ENCODE data around the gene CNKSR1. TPM values are rescaled to one million over a fixed set of nuclear protein-coding genes. Genes with fewer than 3 reads are reported as not detected.

CNKSR1 gene
- polyA plus RNA-seq, 1 experiment: 0.05 TPM

DNA sequence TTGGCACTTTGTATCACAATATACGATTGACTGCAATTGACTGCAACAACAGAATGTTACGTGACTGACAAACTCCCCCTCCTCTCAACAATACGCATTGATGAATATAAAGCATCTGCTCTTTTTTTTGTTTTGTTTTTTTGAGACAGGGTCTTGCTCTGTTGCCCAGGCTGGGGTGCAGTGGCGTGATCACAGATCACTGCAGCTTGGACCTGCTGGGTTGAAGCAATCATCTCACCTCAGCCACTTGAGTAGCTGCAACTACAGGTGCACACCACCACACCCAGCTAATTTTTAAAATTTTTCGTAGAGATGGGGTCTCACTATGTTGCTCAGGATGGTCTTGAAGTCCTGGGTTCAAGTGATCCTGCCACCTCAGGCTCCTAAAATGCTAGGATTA lies 35.4 kb downstream of the CNKSR1 start:
- TF ChIP-seq, protein P1, sequence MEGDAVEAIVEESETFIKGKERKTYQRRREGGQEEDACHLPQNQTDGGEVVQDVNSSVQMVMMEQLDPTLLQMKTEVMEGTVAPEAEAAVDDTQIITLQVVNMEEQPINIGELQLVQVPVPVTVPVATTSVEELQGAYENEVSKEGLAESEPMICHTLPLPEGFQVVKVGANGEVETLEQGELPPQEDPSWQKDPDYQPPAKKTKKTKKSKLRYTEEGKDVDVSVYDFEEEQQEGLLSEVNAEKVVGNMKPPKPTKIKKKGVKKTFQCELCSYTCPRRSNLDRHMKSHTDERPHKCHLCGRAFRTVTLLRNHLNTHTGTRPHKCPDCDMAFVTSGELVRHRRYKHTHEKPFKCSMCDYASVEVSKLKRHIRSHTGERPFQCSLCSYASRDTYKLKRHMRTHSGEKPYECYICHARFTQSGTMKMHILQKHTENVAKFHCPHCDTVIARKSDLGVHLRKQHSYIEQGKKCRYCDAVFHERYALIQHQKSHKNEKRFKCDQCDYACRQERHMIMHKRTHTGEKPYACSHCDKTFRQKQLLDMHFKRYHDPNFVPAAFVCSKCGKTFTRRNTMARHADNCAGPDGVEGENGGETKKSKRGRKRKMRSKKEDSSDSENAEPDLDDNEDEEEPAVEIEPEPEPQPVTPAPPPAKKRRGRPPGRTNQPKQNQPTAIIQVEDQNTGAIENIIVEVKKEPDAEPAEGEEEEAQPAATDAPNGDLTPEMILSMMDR (IDR thresholded peaks at IDR 0.05; ENCODE audit: low read depth, low read length): no peak
- Histone ChIP-seq H3K27me3 (ENCODE audit: control insufficient read depth, insufficient read depth, low read length) (peaks cover 18% of the 10 kb centered on the region), H3K27ac (ENCODE audit: low read depth, low read length) (no peak overlapping the region), H3K9me3 (ENCODE audit: control insufficient read depth, insufficient read depth, low read length) (no peaks in the 10 kb centered on the region), H3K4me3 (ENCODE audit: low read depth, low read length) (no peak overlapping the region)
- ChIA-PET CTCF (interaction anchor here (0.8 to 2.3 kb wide), 4 partner anchors 21 to 204 kb away, joined by 3 to 7 read pairs (median 4); partner anchors contain the start of gene CEP85), POLR2A (no interaction called here)
- DNase-seq (ENCODE audit: low read depth, low spot score): no peak

DNA sequence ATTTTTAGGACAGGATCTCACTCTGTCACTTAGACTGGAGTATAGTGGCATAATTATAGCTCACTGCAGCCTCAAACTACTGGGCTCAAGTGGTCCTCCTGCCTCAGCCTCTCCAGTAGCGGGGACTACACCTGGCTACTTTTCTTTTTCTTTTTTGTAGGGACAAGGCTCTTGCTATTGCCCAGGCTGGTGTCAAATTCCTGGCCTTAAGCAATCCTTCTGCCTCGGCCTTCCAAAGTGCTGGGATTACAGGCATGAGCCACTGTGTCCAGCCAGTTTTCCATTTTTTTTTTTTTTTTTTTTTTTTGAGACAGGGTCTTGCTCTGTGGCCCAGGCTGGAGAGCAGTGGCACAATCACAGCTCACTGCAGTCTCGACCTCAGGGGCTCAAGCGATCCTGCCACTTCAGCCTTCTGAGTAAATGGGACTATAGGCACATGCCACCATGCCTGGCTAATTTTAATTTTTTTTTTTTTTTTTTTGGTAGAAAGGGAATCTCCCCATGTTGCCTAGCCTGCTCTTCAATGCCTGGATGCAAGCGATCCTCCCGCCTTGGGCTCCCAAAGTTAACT lies 36.1 kb downstream of the CNKSR1 start:
- CTCF ChIA-PET: interaction anchor here (0.8 to 2.3 kb wide), 4 partner anchors 20 to 204 kb away, joined by 3 to 7 read pairs (median 5); partner anchors contain the start of gene CEP85
- peaks cover 16% of the 10 kb centered on the region for H3K27me3 ChIP-seq (ENCODE audit: control insufficient read depth, insufficient read depth, low read length)
- H3K27ac ChIP-seq (ENCODE audit: low read depth, low read length): no peak overlapping the region
- H3K4me3 ChIP-seq (ENCODE audit: low read depth, low read length): no peak overlapping the region
- DNase-seq (ENCODE audit: low read depth, low spot score): no peak
- POLR2A ChIA-PET: no interaction called here
- TF ChIP-seq, protein P1 (IDR thresholded peaks at IDR 0.05; ENCODE audit: low read depth, low read length): no peak
- no peaks in the 10 kb centered on the region for H3K9me3 ChIP-seq (ENCODE audit: control insufficient read depth, insufficient read depth, low read length)

- ChIA-PET CTCF (no interaction called here), POLR2A (no interaction called here)
- Histone ChIP-seq H3K27ac (ENCODE audit: low read depth, low read length) (no peak overlapping the region), H3K27me3 (ENCODE audit: control insufficient read depth, insufficient read depth, low read length) (peaks cover 11% of the 10 kb centered on the region), H3K4me3 (ENCODE audit: low read depth, low read length) (no peak overlapping the region), H3K9me3 (ENCODE audit: control insufficient read depth, insufficient read depth, low read length) (no peaks in the 10 kb centered on the region; the same call in 1 of the 2 replicates)
- no peak for DNase-seq (ENCODE audit: low read depth, low spot score)
- TF ChIP-seq, protein P1 (IDR thresholded peaks at IDR 0.05; ENCODE audit: low read depth, low read length): no peak
Measured at GRCh38 chr1:26215246-26215645, 38.0 kb downstream of the CNKSR1 start.

GRCh38 chr1:26218906-26219494 lies 41.7 kb downstream of the CNKSR1 start:
- no peak overlapping the region for H3K4me3 ChIP-seq (ENCODE audit: low read depth, low read length)
- H3K27ac ChIP-seq (ENCODE audit: low read depth, low read length): no peak overlapping the region
- ChIA-PET POLR2A (no interaction called here), CTCF (interaction anchor here (1.7 kb wide), 1 partner anchor 75 kb away, joined by 3 read pairs; no protein-coding TSS in a partner anchor)
- TF ChIP-seq, protein P1 (IDR thresholded peaks at IDR 0.05; ENCODE audit: low read depth, low read length): no peak
- no peak for DNase-seq (ENCODE audit: low read depth, low spot score)
- H3K9me3 ChIP-seq (ENCODE audit: control insufficient read depth, insufficient read depth, low read length): no peaks in the 10 kb centered on the region; the same call in 1 of the 2 replicates
- H3K27me3 ChIP-seq (ENCODE audit: control insufficient read depth, insufficient read depth, low read length): peaks cover 15% of the 10 kb centered on the region

GRCh38 chr1:26220199-26220912 lies 43.1 kb downstream of the CNKSR1 start:
- no peak for DNase-seq (ENCODE audit: low read depth, low spot score)

More at GRCh38 chr1:26220199-26220912, 43.1 kb downstream of the CNKSR1 start:
- CTCF ChIA-PET: interaction anchor here (1.4 to 2.1 kb wide), 3 partner anchors 14 to 76 kb away, joined by 3 to 6 read pairs (median 3); partner anchors contain the start of genes CEP85 and ZNF593
- POLR2A ChIA-PET: no interaction called here
- TF ChIP-seq, protein P1 (IDR thresholded peaks at IDR 0.05; ENCODE audit: low read depth, low read length): no peak
- H3K9me3 ChIP-seq (ENCODE audit: control insufficient read depth, insufficient read depth, low read length): no peaks in the 10 kb centered on the region; the same call in 1 of the 2 replicates
- no peak overlapping the region for H3K4me3 ChIP-seq (ENCODE audit: low read depth, low read length)
- H3K27me3 ChIP-seq (ENCODE audit: control insufficient read depth, insufficient read depth, low read length): peaks cover 26% of the 10 kb centered on the region
- no peak overlapping the region for H3K27ac ChIP-seq (ENCODE audit: low read depth, low read length)

Data from AG04450 (cell line).